Trophoblast cell (in vitro differentiated cells and primary cell): ENCODE results near the gene DIAPH1.

Source experiments
- DNase-seq, 2 donors: peaks; one replicate each; pipeline ENCODE4 v3.0.0-alpha.2; 2016
- H2AFZ ChIP-seq: 2 replicates; pipeline ENCODE4 v1.6.1; 2013; ENCODE audit warnings: low read length, moderate library complexity, mild to moderate bottlenecking; ENCODE audit not compliant: insufficient read depth, poor library complexity
- H2AK5ac ChIP-seq: 2 replicates; pipeline ENCODE4 v1.6.1; 2013; ENCODE audit warnings: mild to moderate bottlenecking, low read length
- H2BK120ac ChIP-seq: 2 replicates; pipeline ENCODE4 v1.6.1; 2013; ENCODE audit warnings: low read length, mild to moderate bottlenecking, moderate library complexity; ENCODE audit not compliant: insufficient read depth, poor library complexity
- H2BK12ac ChIP-seq: 2 replicates; pipeline ENCODE4 v1.6.1; 2013; ENCODE audit warnings: mild to moderate bottlenecking, low read length, moderate library complexity
- H2BK5ac ChIP-seq: 2 replicates; pipeline ENCODE4 v1.6.1; 2013; ENCODE audit warnings: low read length, low read depth, moderate library complexity, mild to moderate bottlenecking; ENCODE audit not compliant: poor library complexity
- H3K14ac ChIP-seq: 2 replicates; pipeline ENCODE4 v1.6.1; 2013; ENCODE audit warnings: mild to moderate bottlenecking, low read length
- H3K18ac ChIP-seq: 2 replicates; pipeline ENCODE4 v1.6.1; 2013; ENCODE audit warnings: mild to moderate bottlenecking, low read length
- H3K23ac ChIP-seq: 2 replicates; pipeline ENCODE4 v1.6.1; 2013; ENCODE audit warnings: low read length
- H3K27ac ChIP-seq: 2 replicates; pipeline ENCODE4 v1.5.1; 2013; ENCODE audit warnings: low read depth, mild to moderate bottlenecking, inconsistent platforms, low read length, moderate library complexity
- H3K27me3 ChIP-seq: 2 replicates; pipeline ENCODE4 v1.6.1; 2013; ENCODE audit warnings: inconsistent platforms, mild to moderate bottlenecking, low read length, moderate library complexity; ENCODE audit not compliant: insufficient read depth
- H3K36me3 ChIP-seq, 2 experiments: 1 replicate in 1 of 2; 2 replicates in 1 of 2; pipeline ENCODE4 v1.6.1; 2013; ENCODE audit warnings: low read length in 2 of 2, mild to moderate bottlenecking in 2 of 2, moderate library complexity in 1 of 2; ENCODE audit not compliant: insufficient read depth in 2 of 2, control insufficient read depth in 1 of 2
- H3K4ac ChIP-seq: 2 replicates; pipeline ENCODE4 v1.6.1; 2013; ENCODE audit warnings: low read depth, mild to moderate bottlenecking, low read length, moderate library complexity
- H3K4me1 ChIP-seq, 2 experiments: 1 replicate in 1 of 2; 2 replicates in 1 of 2; pipeline ENCODE4 v1.6.1; 2013; ENCODE audit warnings: low read length in 2 of 2, mild to moderate bottlenecking in 2 of 2, moderate library complexity in 1 of 2; ENCODE audit not compliant: insufficient read depth in 2 of 2, control insufficient read depth in 1 of 2
- H3K4me2 ChIP-seq: 2 replicates; pipeline ENCODE4 v1.6.1; 2013; ENCODE audit warnings: inconsistent platforms, mild to moderate bottlenecking, low read length, moderate library complexity
- H3K4me3 ChIP-seq: 2 replicates; pipeline ENCODE4 v1.5.1; 2013; ENCODE audit warnings: mild to moderate bottlenecking, low read depth, low read length, inconsistent platforms
- H3K79me1 ChIP-seq: one replicate; pipeline ENCODE4 v1.6.1; 2013; ENCODE audit warnings: low read length
- H3K79me2 ChIP-seq: 2 replicates; pipeline ENCODE4 v1.6.1; 2013; ENCODE audit warnings: low read length, mild to moderate bottlenecking; ENCODE audit not compliant: control insufficient read depth, insufficient read depth, poor library complexity
- H3K9ac ChIP-seq: 2 replicates; pipeline ENCODE4 v1.6.1; 2013; ENCODE audit warnings: mild to moderate bottlenecking, low read length
- H3K9me3 ChIP-seq: 2 replicates; pipeline ENCODE4 v1.6.1; 2013; ENCODE audit warnings: low read depth, mild to moderate bottlenecking, control low read depth, inconsistent platforms, low read length; ENCODE audit not compliant: insufficient read depth
- H4K12ac ChIP-seq: 2 replicates; pipeline ENCODE4 v1.6.1; 2013; ENCODE audit warnings: low read depth, mild to moderate bottlenecking, low read length, moderate library complexity
- H4K8ac ChIP-seq: 2 replicates; pipeline ENCODE4 v1.6.1; 2013; ENCODE audit warnings: low read depth, mild to moderate bottlenecking, low read length, moderate library complexity
- H4K91ac ChIP-seq: one replicate; pipeline ENCODE4 v1.6.1; 2013; ENCODE audit warnings: low read depth, mild to moderate bottlenecking, low read length, moderate library complexity
- WGBS: extraction: QIAGEN DNeasy Blood & Tissue Kit; methylation state at CpG from one replicate; pipeline ENCODE4 v1.1.7; 2013; ENCODE audit warnings: missing lambda C conversion rate; ENCODE audit not compliant: insufficient read length, insufficient coverage; ENCODE audit errors: extremely low coverage; 5-methylcytosine and 5-hydroxymethylcytosine counted together

The DIAPH1 gene

DNA sequence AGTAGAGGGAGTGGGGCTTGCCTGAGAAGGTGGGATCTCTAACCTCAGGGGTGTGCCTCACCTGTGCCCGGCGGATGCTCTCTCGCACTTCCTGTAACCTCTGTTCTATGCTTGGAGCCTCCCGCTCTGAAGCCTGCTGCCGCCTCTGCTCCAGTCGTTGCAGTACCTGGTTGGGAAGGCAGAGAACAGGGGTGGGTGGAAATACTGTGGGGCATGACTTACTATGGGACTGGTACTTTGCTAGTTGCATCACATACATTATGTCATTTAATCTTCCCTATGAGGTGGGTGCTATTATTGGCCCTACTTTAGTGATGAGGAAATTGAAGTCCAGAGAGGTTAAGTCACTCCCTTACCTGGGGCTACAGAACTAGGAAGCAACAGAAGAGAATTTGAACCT lies 27.2 kb upstream of the DIAPH1 start:
- H2BK12ac ChIP-seq, result no peak overlapping the region
- no peak overlapping the region for H3K18ac ChIP-seq
- H3K9ac ChIP-seq, result no peak overlapping the region
- H3K4me1 ChIP-seq, result peaks cover 5 to 6% of the 10 kb centered on the region in 2 experiments
- H3K79me1 ChIP-seq, result no peaks in the 10 kb centered on the region
- H3K4ac ChIP-seq, result no peak overlapping the region
- no CpG with 5 or more reads among the region's 6 CpGs for WGBS
- no peak overlapping the region for H4K91ac ChIP-seq
- H2AFZ ChIP-seq, result no peak overlapping the region
- no peak overlapping the region for H4K8ac ChIP-seq
- no peak overlapping the region for H4K12ac ChIP-seq
- H2BK120ac ChIP-seq, result no peak overlapping the region
- H3K14ac ChIP-seq, result no peak overlapping the region
- H3K27ac ChIP-seq, result no peak overlapping the region
- no peak overlapping the region for H3K4me2 ChIP-seq
- H3K4me3 ChIP-seq, result no peak overlapping the region
- peak in 1 of 2 donors; percentile 47 for DNase-seq
- H3K79me2 ChIP-seq, result peaks cover 2% of the 10 kb centered on the region
- peaks cover 3% of the 10 kb centered on the region for H3K9me3 ChIP-seq
- no peak overlapping the region for H2BK5ac ChIP-seq
- no peak overlapping the region for H3K23ac ChIP-seq
- H3K36me3 ChIP-seq, result peaks cover 19 to 30% of the 10 kb centered on the region in 2 experiments
- no peaks in the 10 kb centered on the region for H3K27me3 ChIP-seq
- no peak overlapping the region for H2AK5ac ChIP-seq

DNA sequence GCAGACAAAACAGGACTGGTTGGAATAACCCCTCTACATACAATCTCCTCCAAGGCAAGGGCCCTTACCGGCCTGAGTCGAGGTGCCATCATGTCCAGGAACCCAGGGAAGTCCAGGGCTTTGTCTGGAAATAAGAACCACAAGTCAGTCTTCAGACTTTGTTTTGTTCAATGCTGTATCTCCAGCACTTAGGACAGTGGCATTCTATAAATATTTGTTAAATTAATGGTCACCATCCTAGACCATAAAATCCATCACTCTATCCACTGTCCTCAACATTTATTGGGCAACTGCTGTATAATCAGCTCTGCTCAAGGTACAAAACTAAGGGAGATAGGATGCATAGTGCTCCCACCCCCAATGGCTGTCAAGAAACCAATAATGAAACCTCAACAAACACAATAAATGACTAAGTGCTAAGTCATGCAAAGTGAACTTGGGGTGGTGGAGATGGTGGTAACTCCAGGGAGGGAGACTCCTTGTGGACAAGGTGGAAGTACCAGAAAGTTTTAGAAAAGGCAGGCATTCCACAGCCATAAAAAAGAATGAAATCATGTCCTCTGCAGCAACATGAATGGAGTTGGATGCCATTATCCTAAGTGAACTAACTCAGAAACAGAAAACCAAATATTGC lies 23.0 kb upstream of the DIAPH1 start:
- Histone ChIP-seq H3K23ac (no peak overlapping the region), H3K4me1 (peaks cover 4 to 12% of the 10 kb centered on the region in 2 experiments), H4K91ac (no peak overlapping the region), H3K79me2 (no peaks in the 10 kb centered on the region), H2BK5ac (no peak overlapping the region), H3K14ac (no peak overlapping the region), H3K79me1 (peaks cover 4% of the 10 kb centered on the region), H2BK120ac (no peak overlapping the region), H3K27me3 (no peaks in the 10 kb centered on the region), H3K4me3 (no peak overlapping the region), H3K36me3 (peaks cover 21 to 32% of the 10 kb centered on the region in 2 experiments), H3K4me2 (no peak overlapping the region), H4K8ac (no peak overlapping the region), H3K9ac (no peak overlapping the region), H3K18ac (no peak overlapping the region), H4K12ac (no peak overlapping the region), H2BK12ac (no peak overlapping the region), H3K4ac (no peak overlapping the region), H3K27ac (no peak overlapping the region), H2AFZ (no peak overlapping the region), H2AK5ac (no peak overlapping the region), H3K9me3 (peaks cover 2% of the 10 kb centered on the region)
- no peak for DNase-seq
- WGBS, result no CpG with 5 or more reads among the region's 2 CpGs

DNA sequence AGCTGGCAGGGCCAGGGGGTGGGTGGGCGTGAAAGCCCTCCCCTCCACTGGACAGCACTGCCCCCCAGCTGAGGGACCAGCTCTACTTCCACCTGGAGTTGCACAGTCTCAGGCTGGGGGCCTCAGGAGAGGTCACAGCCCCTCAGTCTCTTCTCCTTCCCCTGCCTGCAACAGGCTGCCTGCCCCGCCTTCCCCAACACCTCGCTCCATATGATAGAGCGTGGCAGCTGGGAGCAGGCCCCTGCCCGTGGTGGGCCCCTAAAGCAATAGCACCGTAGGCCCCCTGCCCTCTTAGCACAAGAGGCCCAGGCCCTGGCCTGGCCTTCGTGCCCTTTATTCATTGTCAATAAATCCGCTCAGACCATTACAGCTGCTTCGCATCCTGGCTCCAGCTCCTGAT lies 21.9 kb upstream of the DIAPH1 start:
- Histone ChIP-seq H2AK5ac (no peak overlapping the region), H3K27me3 (no peaks in the 10 kb centered on the region), H2BK12ac (no peak overlapping the region), H3K18ac (no peak overlapping the region), H3K4me2 (no peak overlapping the region), H3K4ac (no peak overlapping the region), H3K23ac (no peak overlapping the region), H2BK5ac (no peak overlapping the region), H3K14ac (no peak overlapping the region), H3K27ac (no peak overlapping the region), H3K79me2 (peaks cover 6% of the 10 kb centered on the region), H3K9me3 (peaks cover 2% of the 10 kb centered on the region), H3K9ac (no peak overlapping the region), H3K4me3 (no peak overlapping the region), H2BK120ac (no peak overlapping the region), H2AFZ (no peak overlapping the region), H3K4me1 (peaks cover 6 to 15% of the 10 kb centered on the region in 2 experiments), H3K36me3 (peaks cover 17 to 24% of the 10 kb centered on the region in 2 experiments), H3K79me1 (peaks cover 7% of the 10 kb centered on the region), H4K91ac (no peak overlapping the region), H4K8ac (no peak overlapping the region), H4K12ac (no peak overlapping the region)
- no CpG with 5 or more reads among the region's 9 CpGs for WGBS
- no peak for DNase-seq

DNA sequence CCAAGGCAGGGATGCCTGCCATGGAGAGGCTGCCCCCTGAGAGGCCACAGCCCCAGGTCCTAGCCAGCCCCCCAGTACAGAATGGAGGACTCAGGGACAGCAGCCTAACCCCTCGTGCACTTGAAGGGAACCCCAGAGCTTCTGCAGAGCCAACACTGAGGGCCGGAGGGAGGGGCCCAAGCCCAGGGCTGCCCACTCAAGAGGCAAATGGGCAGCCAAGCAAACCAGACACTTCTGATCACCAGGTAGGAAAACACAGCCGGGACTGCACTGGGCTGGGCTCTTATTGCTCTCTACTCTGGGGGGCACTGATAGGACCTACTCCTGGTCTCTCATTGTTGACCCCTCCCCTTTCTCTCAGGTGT lies 21.2 kb upstream of the DIAPH1 start:
- no peak for DNase-seq
- Histone ChIP-seq H3K36me3 (peaks cover 15 to 21% of the 10 kb centered on the region in 2 experiments), H3K18ac (no peak overlapping the region), H3K79me1 (peaks cover 7% of the 10 kb centered on the region), H2BK12ac (no peak overlapping the region), H4K8ac (no peak overlapping the region), H3K79me2 (peaks cover 6% of the 10 kb centered on the region), H2BK120ac (no peak overlapping the region), H3K27me3 (no peaks in the 10 kb centered on the region), H2AFZ (no peak overlapping the region), H3K4me1 (peaks cover 6 to 15% of the 10 kb centered on the region in 2 experiments), H3K9me3 (peaks cover 2% of the 10 kb centered on the region), H4K12ac (no peak overlapping the region), H2BK5ac (no peak overlapping the region), H3K27ac (no peak overlapping the region), H3K4me3 (no peak overlapping the region), H3K4me2 (no peak overlapping the region), H3K14ac (no peak overlapping the region), H3K23ac (no peak overlapping the region), H2AK5ac (no peak overlapping the region), H4K91ac (no peak overlapping the region), H3K9ac (no peak overlapping the region), H3K4ac (no peak overlapping the region)
- WGBS, result no CpG with 5 or more reads among the region's 3 CpGs
